Measurements from ENCODE around the gene COL23A1.

DNA sequence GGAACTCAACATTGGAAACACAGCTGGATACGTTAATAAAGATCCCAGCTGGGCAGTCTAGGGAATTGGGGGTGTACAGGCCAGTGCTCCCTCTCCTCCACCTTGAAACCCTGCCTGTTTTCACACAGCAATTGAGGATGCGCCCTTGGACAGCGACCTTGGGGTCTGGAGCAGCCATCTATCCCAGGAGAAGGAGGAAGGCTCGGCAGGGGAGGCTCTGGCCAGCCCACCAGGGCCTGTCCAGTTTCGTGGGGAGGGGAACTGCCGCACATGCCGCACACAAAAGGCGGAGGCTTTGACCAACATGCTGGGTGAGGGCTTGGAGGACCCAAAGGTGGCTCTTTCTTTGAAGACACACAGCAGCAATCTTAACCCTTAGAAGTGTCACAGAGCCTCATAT lies 1.4 kb downstream of the COL23A1 start:
- no peak for TF ChIP-seq NANOG (IDR thresholded peaks at IDR 0.05; ENCODE audit: borderline replicate concordance)
- TF ChIP-seq, protein P1, sequence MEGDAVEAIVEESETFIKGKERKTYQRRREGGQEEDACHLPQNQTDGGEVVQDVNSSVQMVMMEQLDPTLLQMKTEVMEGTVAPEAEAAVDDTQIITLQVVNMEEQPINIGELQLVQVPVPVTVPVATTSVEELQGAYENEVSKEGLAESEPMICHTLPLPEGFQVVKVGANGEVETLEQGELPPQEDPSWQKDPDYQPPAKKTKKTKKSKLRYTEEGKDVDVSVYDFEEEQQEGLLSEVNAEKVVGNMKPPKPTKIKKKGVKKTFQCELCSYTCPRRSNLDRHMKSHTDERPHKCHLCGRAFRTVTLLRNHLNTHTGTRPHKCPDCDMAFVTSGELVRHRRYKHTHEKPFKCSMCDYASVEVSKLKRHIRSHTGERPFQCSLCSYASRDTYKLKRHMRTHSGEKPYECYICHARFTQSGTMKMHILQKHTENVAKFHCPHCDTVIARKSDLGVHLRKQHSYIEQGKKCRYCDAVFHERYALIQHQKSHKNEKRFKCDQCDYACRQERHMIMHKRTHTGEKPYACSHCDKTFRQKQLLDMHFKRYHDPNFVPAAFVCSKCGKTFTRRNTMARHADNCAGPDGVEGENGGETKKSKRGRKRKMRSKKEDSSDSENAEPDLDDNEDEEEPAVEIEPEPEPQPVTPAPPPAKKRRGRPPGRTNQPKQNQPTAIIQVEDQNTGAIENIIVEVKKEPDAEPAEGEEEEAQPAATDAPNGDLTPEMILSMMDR (conservative IDR thresholded peaks at IDR 0.05; ENCODE audit: low read depth in 2 of 2) = no peak
- no peak for TF ChIP-seq POLR2AphosphoS5 (IDR thresholded peaks at IDR 0.05; ENCODE audit: low read depth)
- TF ChIP-seq, protein P2, sequence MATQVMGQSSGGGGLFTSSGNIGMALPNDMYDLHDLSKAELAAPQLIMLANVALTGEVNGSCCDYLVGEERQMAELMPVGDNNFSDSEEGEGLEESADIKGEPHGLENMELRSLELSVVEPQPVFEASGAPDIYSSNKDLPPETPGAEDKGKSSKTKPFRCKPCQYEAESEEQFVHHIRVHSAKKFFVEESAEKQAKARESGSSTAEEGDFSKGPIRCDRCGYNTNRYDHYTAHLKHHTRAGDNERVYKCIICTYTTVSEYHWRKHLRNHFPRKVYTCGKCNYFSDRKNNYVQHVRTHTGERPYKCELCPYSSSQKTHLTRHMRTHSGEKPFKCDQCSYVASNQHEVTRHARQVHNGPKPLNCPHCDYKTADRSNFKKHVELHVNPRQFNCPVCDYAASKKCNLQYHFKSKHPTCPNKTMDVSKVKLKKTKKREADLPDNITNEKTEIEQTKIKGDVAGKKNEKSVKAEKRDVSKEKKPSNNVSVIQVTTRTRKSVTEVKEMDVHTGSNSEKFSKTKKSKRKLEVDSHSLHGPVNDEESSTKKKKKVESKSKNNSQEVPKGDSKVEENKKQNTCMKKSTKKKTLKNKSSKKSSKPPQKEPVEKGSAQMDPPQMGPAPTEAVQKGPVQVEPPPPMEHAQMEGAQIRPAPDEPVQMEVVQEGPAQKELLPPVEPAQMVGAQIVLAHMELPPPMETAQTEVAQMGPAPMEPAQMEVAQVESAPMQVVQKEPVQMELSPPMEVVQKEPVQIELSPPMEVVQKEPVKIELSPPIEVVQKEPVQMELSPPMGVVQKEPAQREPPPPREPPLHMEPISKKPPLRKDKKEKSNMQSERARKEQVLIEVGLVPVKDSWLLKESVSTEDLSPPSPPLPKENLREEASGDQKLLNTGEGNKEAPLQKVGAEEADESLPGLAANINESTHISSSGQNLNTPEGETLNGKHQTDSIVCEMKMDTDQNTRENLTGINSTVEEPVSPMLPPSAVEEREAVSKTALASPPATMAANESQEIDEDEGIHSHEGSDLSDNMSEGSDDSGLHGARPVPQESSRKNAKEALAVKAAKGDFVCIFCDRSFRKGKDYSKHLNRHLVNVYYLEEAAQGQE (IDR thresholded peaks at IDR 0.05; ENCODE audit: unreplicated experiment) = no peak
- TF ChIP-seq EZH2phosphoT487 (IDR thresholded peaks at IDR 0.05; ENCODE audit: unreplicated experiment) = no peak
- TF ChIP-seq ZNF331 (CRISPR knock-in tag; IDR thresholded peaks at IDR 0.05; ENCODE audit: low read depth) = no peak
- TF ChIP-seq EZH2 (IDR thresholded peaks at IDR 0.05; ENCODE audit: low read depth, unreplicated experiment) = no peak
- TF ChIP-seq CREB1 (CRISPR knock-in tag; IDR thresholded peaks at IDR 0.05; ENCODE audit: low read depth) = no peak
- no peak for TF ChIP-seq ZNF114 (CRISPR knock-in tag; IDR thresholded peaks at IDR 0.05)

Measured in GM23338 (cell line).